OCI-LY7 (cell line): ENCODE data around the gene EIF4E3.

Source experiments
- CTCF ChIP-seq: fragments of 200-600 bp; sonication (generic); conservative IDR thresholded peaks from 2 replicates; pipeline ENCODE4 v1.5.1; 2014; ENCODE audit warnings: mild to moderate bottlenecking, antibody characterized with exemption, low read length, moderate library complexity, mixed read lengths
- EZH2phosphoT487 ChIP-seq: fragments of 200-600 bp; sonication (generic); IDR thresholded peaks from 2 replicates; pipeline ENCODE4 v1.6.1; 2018; ENCODE audit warnings: low read depth, borderline replicate concordance, mild to moderate bottlenecking, mixed run types, antibody characterized with exemption, low read length, moderate library complexity, mixed read lengths

- TF ChIP-seq CTCF: no peak
- TF ChIP-seq EZH2phosphoT487: no peak
These were observed 37.1 kb downstream of the EIF4E3 start for GRCh38 chr3:71688121-71688520.
